H1 (cell line): ENCODE results near the gene SERPINB13. TPM values are rescaled to one million over a fixed set of nuclear protein-coding genes. Genes with fewer than 3 reads are reported as not detected.

ENCODE experiments used
- JUN ChIP-seq: IDR thresholded peaks from 2 replicates; pipeline ENCODE4 v1.6.1; 2011; ENCODE audit warnings: low read depth, mild to moderate bottlenecking, improper control_type of control experiment, low read length
- POLR2A ChIP-seq, 2 experiments: IDR thresholded peaks; 1 replicate in 1 of 2; 2 replicates in 1 of 2; pipeline ENCODE4 v1.6.1; 2011; ENCODE audit warnings: low read depth in 2 of 2, low read length in 2 of 2, mild to moderate bottlenecking in 2 of 2; ENCODE audit errors: control extremely low read depth in 1 of 2
- polyA plus RNA-seq, 7 experiments: library from polyadenylated mRNA; depleted of rRNA in 3 of 7; stranded (reverse) in 5 of 7; unstranded in 2 of 7; fragments of >200 nt in 5 of 7; fragments of 200-250 nt in 2 of 7; gene quantifications; 1 replicate in 5 of 7; 2 replicates in 1 of 7; 4 replicates in 1 of 7; pipeline versions ENCODE4 v1.2.1 to v1.2.3, GENCODE V29; 2011 to 2013; ENCODE audit warnings: missing spikeins in 2 of 7, mixed read lengths in 2 of 7
- total RNA-seq: library from RNA; stranded (reverse); fragmentation: NEBNext Ultra II Directional; extraction: Animal tissue kit (Norgen Biotek cat#: 25700); gene quantifications from 2 replicates; pipeline ENCODE4 v1.2.1, GENCODE V29; 2021
- TF ChIP-seq, protein P1 (sequence below): IDR thresholded peaks from 2 replicates; pipeline ENCODE4 v1.6.1; 2012; ENCODE audit warnings: low read length, inconsistent platforms

The SERPINB13 gene
- total and polyA plus RNA-seq, 2 of the 8 experiments (the other 6 are each of a cell fraction or from before 2014, with no cell fraction given): not detected

DNA sequence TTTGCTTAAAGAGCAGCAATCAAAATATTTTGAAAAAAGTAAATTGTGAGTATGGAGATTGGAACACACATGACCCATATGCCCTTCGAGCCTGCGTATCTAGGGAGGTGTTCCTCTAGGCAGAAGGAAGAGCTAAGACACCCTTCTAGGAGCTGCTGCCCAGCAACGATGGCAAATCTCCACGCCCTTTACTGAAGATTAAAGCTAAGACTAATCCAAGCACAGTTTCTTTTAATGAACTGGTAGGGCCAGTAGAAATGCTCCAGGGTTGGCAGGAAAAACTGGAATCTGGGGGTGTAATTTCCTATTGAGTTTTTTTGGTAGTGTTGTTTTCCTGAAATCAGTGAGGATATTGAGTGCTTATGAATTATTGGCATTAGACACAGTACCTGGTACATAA is 712 bp upstream of the SERPINB13 start (continued):
- TF ChIP-seq JUN (no peak), POLR2A (IDR thresholded peaks at IDR 0.05; ENCODE audit: control extremely low read depth in 1 of 2, low read depth in 2 of 2, low read length in 2 of 2) (no peak)
- TF ChIP-seq, protein P1, sequence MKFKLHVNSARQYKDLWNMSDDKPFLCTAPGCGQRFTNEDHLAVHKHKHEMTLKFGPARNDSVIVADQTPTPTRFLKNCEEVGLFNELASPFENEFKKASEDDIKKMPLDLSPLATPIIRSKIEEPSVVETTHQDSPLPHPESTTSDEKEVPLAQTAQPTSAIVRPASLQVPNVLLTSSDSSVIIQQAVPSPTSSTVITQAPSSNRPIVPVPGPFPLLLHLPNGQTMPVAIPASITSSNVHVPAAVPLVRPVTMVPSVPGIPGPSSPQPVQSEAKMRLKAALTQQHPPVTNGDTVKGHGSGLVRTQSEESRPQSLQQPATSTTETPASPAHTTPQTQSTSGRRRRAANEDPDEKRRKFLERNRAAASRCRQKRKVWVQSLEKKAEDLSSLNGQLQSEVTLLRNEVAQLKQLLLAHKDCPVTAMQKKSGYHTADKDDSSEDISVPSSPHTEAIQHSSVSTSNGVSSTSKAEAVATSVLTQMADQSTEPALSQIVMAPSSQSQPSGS: no peak
